Inferior parietal cortex (tissue), 1 donor: ENCODE results near the gene MMP28.

Source experiments
- DNase-seq: peaks from one replicate; pipeline ENCODE4 v3.0.0-alpha.2; 2016; ENCODE audit errors: extremely low spot score

The MMP28 gene

GRCh38 chr17:35797918-35798317, 2.5 kb upstream of the MMP28 start:
- no peak for DNase-seq

DNA sequence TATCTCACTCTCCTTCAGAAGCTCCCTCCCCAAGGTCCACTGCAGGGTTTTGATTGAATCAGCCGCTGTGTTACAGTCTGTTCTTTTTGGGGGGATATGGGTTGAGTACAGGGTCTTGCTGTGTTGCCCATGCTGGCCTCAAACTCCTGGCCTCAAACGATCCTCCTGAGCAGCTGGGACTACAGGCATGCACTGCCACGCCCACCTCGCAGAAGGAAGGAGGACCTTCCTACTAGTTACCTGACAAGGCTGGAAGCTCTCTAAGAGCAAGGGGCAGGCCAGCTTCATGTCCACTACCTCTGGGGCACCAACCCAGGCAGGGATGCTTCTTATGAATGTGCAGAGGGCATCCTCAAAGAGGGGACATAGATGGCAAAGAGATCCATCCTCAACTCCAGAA, 1.9 kb upstream of the MMP28 start:
- no peak for DNase-seq

DNA sequence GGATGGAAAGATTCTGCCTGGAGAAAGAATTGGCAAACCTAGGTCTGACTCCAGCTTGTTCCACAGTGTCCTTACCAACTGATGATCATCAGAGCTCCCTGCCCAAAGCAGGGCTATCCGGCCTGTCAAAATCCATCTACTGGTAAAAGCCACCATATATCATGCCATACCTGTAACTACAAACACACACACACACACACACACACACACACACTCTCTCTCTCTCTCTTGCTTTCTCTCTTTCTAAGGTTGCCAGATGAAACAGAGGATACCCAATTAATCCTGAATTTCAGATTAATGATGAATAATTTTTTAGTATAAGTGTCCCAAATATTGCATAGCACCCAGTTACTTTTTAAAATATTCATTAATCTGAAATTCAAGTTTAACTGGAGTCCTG, 1.5 kb upstream of the MMP28 start:
- DNase-seq, result no peak

DNA sequence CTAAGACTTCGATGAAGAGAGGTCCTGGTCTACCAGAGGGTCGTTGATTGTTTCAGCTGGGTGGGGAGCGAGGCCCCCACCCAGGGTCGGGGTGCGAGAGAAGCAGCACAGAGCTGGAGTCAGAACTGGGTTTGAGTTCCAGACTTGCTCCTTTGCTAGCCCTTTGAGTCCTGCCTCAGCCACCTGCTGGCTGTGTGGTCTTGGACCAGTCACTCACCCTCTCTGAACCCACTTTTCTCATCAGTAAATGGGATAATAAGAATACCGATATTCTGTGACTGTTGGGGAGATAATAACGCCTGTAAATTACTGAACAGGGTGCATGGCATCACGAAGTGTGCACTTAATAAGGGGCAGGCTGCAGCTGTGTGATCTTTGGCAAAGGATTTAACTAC, 427 bp upstream of the MMP28 start:
- no peak for DNase-seq

DNA sequence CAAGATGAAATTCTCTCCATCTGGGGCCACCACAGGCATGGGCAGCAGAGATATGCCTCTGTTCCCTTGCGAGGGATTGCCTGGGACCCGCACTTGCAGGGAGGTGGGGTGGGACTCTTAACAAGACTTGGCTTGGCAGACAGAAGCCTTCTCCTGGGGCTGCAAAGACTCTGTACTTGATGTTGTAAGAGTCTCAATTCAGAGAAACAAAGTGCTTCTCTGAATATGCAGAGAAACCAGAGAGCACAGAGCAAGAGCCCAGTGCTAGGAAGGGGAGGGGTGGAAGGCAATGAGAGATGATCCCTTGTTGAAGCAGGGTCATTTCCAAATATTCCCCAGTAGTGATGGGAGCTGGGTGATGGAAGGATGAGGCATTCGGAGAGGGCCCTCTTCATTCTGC, 2.2 kb downstream of the MMP28 start:
- no peak for DNase-seq

DNA sequence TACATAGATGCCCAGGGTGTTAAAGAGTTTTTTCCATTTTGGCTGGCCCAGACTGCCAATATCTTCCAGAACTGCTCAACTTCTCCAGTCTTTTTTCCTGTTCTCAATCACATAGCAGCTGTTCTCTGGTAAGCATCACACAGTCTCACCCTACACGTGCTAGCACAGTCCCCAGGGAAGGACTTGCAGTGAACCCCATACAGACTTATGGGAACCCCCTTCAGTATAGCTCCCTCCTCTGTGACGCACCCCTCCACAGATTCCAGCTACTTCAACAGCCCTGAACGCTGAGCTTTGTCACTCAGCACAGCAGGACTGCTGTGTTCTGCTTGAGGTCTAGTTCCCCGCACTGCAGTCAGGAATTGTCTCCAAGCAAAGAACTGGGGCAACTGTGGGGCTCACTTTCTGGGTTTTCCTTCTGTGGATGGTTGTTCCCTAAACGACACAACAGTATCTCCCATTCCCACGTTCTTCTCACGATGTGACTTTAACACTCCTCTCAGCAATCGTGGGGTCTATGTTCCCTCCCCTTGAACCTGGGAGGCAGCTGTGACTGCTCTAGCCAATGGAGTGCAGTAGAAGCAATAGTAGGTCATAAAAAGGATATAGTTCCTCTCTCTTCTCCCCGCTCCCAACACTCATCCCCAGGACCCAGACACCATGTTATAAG, 3.6 kb downstream of the MMP28 start:
- no peak for DNase-seq

- no peak for DNase-seq
Observed at GRCh38 chr17:35790841-35791240, 4.6 kb downstream of the MMP28 start.

GRCh38 chr17:35788477-35789368, 6.7 kb downstream of the MMP28 start:
- DNase-seq, result no peak

DNA sequence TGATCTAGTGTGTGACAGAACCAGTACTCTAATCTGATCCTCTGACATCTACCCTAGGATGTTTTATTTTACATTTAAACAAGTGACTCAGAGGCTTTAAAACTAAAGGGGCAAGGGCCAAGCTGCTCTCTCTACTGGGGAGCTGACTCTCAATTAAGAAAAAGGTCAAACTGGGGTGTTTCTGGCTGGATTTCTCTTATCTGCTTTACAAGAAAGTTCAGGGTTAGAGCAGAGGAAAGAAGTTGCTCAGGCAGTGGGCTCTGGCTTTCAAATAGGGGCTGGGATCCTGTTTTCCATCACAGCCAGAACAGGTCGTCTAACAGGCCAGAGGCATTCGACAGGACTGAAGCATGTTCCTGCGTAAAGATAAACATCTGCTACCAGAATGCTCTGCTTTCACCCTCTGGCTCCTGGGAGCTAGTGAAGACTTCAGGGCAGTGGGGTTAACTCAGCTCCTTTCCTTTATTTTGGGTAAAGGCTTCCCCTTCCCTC, 8.5 kb downstream of the MMP28 start:
- no peak for DNase-seq

GRCh38 chr17:35784895-35785294, 10.5 kb downstream of the MMP28 start:
- DNase-seq, result no peak

DNA sequence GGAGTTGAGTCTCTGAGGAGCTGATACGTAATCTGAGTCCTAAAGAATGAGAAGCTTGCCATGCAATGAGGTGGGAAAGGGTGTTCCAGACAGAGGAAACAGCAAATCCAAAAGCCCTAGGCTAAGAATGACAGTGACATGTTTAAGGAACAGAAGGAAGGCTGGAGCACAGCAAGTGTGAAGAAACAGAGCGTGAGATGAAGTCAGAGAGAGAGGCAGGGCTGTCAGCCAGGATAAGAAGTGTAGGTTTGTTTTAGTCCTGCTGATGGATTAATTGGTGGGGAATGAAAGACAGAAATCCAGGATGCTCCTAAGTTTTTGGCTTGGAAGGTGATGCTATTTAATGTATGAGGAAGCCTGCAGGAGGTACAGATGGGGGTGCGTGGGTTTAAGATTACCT, 14.5 kb downstream of the MMP28 start:
- DNase-seq, result no peak

DNA sequence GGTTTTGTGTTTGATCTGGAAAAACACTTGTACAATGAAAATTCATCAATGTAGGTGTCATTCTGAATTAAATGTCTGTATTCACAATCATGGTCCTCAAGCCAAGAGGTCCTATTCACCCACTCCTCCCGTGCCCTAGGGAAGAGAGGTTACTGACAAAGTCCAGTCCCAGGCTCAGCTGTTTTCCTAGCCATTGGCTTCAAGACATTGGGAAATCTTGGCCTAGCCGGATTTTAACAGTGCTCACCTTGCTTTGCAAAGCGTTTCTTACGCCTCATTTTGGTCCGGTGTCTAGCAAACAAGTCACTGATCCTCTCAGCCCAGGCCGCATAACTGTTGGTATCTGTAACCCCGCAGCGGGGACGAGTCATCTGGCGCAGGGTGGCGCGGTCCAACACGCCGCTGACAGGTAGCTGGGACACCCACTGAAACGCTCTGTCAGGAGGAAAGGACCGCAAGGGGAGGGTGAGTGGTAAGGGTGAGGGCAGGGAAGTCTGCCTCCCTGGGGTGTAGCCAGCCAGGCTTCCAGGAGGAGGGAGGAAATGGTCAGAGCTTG, 16.7 kb downstream of the MMP28 start:
- no peak for DNase-seq

- no peak for DNase-seq
Observed at GRCh38 chr17:35775583-35775982, 19.9 kb downstream of the MMP28 start.

DNA sequence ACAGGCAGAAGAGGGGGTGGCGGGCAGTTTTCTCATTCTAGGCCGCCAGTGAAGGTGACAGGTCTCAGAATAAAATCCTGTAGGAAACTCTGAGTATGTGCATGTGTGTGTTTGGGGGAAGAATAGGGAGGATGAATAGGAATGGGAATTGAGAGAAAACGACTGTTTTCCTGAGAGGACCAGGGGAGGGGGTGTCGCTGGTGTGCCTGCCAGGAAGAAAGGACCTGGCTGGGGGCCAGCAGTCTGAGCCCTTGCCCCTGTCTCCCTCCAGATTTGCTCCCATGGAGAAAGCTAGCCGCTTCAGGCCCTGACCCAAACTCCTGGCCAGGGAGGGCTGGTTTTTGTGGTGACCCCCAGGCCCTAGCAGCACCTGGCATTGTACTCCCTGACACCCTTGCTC, 20.4 kb downstream of the MMP28 start:
- no peak for DNase-seq

- no peak for DNase-seq
Observed at GRCh38 chr17:35774499-35774898, 20.9 kb downstream of the MMP28 start.

DNA sequence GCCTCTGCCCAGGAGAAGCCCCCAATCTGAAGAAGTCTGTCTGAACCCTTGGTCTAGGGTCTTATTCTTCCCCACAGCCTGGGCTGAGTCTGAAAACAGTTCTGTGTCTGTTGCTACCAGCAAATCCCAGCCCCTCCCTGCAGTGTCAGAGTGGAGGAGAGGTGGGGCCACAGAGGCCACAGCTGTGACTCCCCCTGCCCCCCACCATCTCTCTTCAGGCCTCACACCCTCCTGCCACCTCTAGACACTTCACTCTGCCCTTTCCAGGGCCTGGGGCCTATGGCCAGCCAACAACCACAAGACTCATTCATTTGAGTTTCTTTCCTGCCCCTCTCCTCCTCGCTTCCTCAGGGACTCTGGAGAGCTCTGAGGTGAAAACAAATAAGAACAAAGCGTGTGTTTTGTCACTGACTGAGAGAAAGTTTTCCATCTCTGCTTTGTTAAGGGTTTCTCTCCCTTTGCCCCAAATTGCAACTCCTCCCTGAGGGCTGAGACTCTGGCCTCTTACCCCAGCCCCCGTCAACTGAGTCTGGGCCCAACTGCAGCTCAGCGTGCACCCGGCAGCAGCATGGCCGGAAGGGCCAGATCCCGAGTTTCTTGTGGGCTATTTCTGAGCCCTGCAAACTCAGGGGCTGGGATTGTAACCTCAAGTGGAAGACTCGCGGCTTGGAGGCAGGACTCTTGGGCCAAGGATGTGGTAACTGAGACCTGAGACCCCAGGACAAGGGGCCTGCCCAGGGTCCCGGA, 21.6 kb downstream of the MMP28 start:
- DNase-seq, result no peak

GRCh38 chr17:35773129-35773528, 22.3 kb downstream of the MMP28 start:
- no peak for DNase-seq

GRCh38 chr17:35769895-35770486, 25.4 kb downstream of the MMP28 start:
- no peak for DNase-seq

DNA sequence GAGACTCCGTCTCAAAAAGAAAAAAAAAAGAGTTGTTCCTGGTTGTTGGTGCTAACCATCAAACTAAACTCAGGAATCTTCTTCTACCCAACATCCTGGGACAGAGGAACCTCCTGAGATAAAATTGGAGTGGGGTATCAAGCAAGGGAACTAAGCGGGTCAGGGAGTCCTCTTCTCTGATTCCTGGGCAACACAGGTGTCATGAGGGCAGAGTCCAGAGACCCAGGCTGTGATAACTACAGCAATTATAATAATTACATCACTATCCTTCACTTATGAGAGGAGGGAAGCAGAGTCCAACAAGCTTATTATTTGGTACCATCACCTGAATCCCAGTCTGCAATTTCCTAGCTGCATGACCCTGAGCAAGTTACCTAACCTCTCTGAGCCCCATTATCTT, 26.6 kb downstream of the MMP28 start:
- no peak for DNase-seq

DNA sequence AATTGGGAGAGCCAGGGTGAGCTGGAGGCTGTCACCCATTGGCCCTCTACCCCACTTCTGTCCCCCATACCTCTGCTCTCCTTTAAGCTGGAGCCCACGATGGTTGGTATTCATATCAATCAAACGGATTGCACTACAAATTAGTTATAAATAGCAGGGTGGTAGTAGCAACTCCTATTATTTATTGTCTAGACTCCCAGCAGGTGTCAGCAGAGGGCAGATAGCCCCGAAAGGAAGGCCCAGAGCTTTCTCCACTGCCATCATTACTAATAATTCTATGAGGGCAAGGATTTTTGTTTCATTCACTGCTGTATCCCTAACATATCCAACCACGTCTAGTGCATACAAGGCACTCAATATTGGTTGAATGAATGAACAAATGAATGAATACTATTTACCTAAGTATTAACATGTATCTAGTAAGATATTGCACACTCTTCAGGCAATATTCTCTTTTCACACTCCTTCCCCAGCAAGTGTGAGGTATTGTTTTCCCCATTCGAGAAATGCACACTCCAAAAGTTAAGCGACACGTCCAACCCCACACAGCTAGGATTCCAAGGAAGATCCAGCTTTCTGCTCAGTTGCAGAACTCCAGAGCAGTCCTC, 28.4 kb downstream of the MMP28 start:
- no peak for DNase-seq

DNA sequence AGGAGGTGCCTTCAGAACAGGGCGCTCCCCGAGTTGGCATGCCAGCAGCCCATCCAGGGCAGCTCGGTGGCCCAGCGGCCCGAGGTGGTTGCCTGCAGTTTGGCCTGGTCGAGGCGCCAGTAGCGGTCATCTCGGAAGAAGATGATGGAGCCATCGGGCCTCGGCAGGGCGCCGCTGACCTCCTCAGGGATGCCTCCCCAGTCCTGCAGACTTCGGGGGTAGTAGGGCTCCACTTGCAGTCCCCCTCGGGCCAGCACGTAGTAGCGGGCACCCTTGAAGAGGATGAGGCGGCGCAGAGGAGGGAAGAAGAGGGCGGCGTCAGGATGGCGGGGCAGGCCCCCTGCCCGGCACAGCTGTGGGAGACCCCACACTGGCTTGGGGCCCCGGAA, 29.0 kb downstream of the MMP28 start:
- no peak for DNase-seq
